Measurements from ENCODE around the gene GNAQ. TPM values are rescaled to one million over a fixed set of nuclear protein-coding genes. Genes with fewer than 3 reads are reported as not detected.
"Not testable (repeated sequence)": the region's sequence is repeated elsewhere in the genome, so short reads cannot be mapped to it uniquely, and the experiment has no call there.

The GNAQ gene
- polyA plus RNA-seq, 5 donors, result 45.4 to 67.1 (median 63.8) TPM

- no peak for DNase-seq
These were observed 124.0 kb downstream of the GNAQ start for GRCh38 chr9:77907585-77907984.

- DNase-seq, result no peak
These were observed 124.6 kb downstream of the GNAQ start for GRCh38 chr9:77906991-77907390.

GRCh38 chr9:77903666-77904285 lies 127.8 kb downstream of the GNAQ start:
- DNase-seq, result no peak

- no peak for DNase-seq
These were observed 129.8 kb downstream of the GNAQ start for GRCh38 chr9:77901771-77902170.

- no peak for DNase-seq
These were observed 130.6 kb downstream of the GNAQ start for GRCh38 chr9:77901018-77901417.

- no peak for DNase-seq
These were observed 131.8 kb downstream of the GNAQ start for GRCh38 chr9:77899679-77900354.

GRCh38 chr9:77898864-77899263 lies 132.7 kb downstream of the GNAQ start:
- no peak for DNase-seq

- DNase-seq, result peak; percentile 66 to 70
These were observed 134.5 kb downstream of the GNAQ start for GRCh38 chr9:77896938-77897667.

GRCh38 chr9:77896269-77896937 lies 135.2 kb downstream of the GNAQ start:
- no peak for DNase-seq

- DNase-seq, result no peak
These were observed 137.9 kb downstream of the GNAQ start for GRCh38 chr9:77893706-77894105.

- DNase-seq, result no peak
These were observed 138.6 kb downstream of the GNAQ start for GRCh38 chr9:77892955-77893514.

- DNase-seq, result no peak
These were observed 139.4 kb downstream of the GNAQ start for GRCh38 chr9:77892171-77892570.

GRCh38 chr9:77891128-77891800 lies 140.3 kb downstream of the GNAQ start:
- DNase-seq, result no peak

- no peak for DNase-seq
These were observed 143.9 kb downstream of the GNAQ start for GRCh38 chr9:77887662-77888061.

- peak in 1 of 2 donors; percentile 20 for DNase-seq
These were observed 146.4 kb downstream of the GNAQ start for GRCh38 chr9:77885104-77885672.

- DNase-seq, result no peak
These were observed 147.5 kb downstream of the GNAQ start for GRCh38 chr9:77883846-77884771.

GRCh38 chr9:77883133-77883532 lies 148.5 kb downstream of the GNAQ start:
- no peak for DNase-seq

- DNase-seq, result no peak
These were observed 149.3 kb downstream of the GNAQ start for GRCh38 chr9:77882294-77882693.

- DNase-seq, result not testable (repeated sequence)
These were observed 150.0 kb downstream of the GNAQ start for GRCh38 chr9:77881634-77882033.

GRCh38 chr9:77881111-77881510 lies 150.5 kb downstream of the GNAQ start:
- DNase-seq, result no peak

Measured in right lung (tissue), 5 donors.